Stimulated activated memory B cell treated with anti-CD40 and anti-IgM and Interleukin-4, amounts not matched to agents 10 μg/mL and 1 μg/mL and 100 μg/mL, for 72 hours (primary cell): ENCODE data around the gene OLAH.
"Not testable (repeated sequence)": the region's sequence is repeated elsewhere in the genome, so short reads cannot be mapped to it uniquely, and the experiment has no call there.

Experiments used
- ATAC-seq: fragments of 150-1000 bp; cut with Tn5 transposase; 2 replicates; pipeline ENCODE4 v1.10.0; 2021
- H3K27ac Mint-ChIP-seq: one replicate; pipeline ENCODE4 v1.8.0; 2022; ENCODE audit warnings: mild to moderate bottlenecking, mixed read lengths
- H3K27me3 Mint-ChIP-seq: one replicate; pipeline ENCODE4 v1.8.0; 2022; ENCODE audit warnings: mixed read lengths
- H3K36me3 Mint-ChIP-seq: one replicate; pipeline ENCODE4 v1.8.0; 2022; ENCODE audit warnings: mixed read lengths
- H3K4me1 Mint-ChIP-seq: one replicate; pipeline ENCODE4 v1.8.0; 2022; ENCODE audit warnings: mixed read lengths
- H3K4me3 Mint-ChIP-seq: one replicate; pipeline ENCODE4 v1.8.0; 2022; ENCODE audit warnings: mild to moderate bottlenecking, moderate library complexity, mixed read lengths
- H3K9me3 Mint-ChIP-seq: one replicate; pipeline ENCODE4 v1.8.0; 2022; ENCODE audit warnings: mixed read lengths

Gene OLAH

DNA sequence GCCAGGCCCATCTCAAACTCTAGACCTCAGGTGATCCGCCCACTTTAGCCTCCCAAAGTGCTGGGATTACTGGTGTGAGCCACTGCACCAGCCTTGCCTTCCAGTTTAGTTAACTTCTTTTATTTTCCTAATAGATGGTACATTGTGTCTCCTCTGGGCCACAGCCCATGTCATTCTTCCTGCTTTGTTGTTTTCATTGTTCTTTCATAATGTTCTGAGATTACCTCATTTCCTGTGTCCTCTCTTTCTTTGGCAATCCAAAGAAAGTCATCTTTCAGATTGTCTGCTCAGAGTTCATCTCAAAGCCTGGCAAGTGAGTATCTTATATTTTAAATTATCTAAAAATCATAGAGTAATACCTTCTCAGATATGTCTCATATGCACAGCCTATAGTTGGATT, at the start of gene OLAH:
OLAH (plus strand) TSS at position 270 of the 400 bp plus-strand sequence. CDS start 3,346 bp downstream, outside the sequence.
- Mint-ChIP-seq H3K27me3 (no peaks in the 10 kb centered on the region), H3K36me3 (no peaks in the 10 kb centered on the region), H3K4me1 (no peaks in the 10 kb centered on the region), H3K4me3 (no peak within 1 kb of the TSS), H3K9me3 (peaks cover 3% of the 10 kb centered on the region), H3K27ac (no peak within 1 kb of the TSS)
- no peak for ATAC-seq

GRCh38 chr10:14995964-14996565, 47.7 kb upstream of the OLAH start:
- peak; percentile 39 for ATAC-seq
- Mint-ChIP-seq H3K4me3 (no peak overlapping the region), H3K9me3 (peaks cover 3% of the 10 kb centered on the region), H3K27ac (no peak overlapping the region), H3K27me3 (peaks cover 17% of the 10 kb centered on the region), H3K4me1 (peaks cover 12% of the 10 kb centered on the region), H3K36me3 (no peaks in the 10 kb centered on the region)

DNA sequence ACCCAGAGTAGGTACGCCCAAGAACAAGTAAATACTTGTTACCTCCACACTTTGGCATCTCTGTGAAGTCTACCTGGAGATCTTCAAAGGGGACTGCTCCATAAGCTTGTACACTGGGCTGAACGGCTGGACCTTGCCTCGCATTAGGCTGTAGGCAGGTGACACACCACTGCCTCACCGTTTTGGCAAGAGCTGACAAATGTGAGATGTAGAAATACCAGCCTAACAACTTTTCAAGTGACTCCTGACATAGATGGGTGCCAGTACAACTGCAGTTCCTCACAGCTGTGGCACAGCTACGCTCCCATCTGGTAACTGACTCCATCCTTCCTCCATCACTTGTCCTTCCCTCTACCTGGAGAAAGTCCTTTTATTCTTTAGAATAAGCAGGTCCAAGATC, 30.2 kb upstream of the OLAH start:
- not testable (repeated sequence) for H3K27ac Mint-ChIP-seq, H3K9me3 Mint-ChIP-seq, H3K36me3 Mint-ChIP-seq, ATAC-seq, H3K4me3 Mint-ChIP-seq, H3K4me1 Mint-ChIP-seq
- peaks cover 24% of the 10 kb centered on the region for H3K27me3 Mint-ChIP-seq

DNA sequence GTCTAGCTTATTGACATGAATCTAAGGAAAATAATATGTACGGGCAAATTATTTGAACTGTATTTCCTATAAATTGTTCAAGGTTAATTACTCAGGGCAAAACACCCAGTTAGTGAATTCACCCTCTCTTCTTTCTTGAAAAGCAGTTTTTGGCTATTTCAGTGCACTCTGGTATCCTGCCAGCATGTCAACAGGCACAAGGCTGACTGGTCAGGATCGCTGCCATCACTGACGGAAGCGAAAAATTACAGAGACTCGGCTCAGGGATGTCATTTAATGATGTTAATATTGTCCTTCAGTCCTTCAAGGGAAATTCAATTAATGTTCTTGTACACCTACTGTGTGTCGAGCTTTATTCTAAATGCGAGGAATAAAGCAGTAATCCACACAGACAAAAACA, 28.3 kb upstream of the OLAH start:
- Mint-ChIP-seq H3K27ac (no peak overlapping the region), H3K9me3 (no peaks in the 10 kb centered on the region), H3K4me1 (no peaks in the 10 kb centered on the region), H3K27me3 (peaks cover 24% of the 10 kb centered on the region), H3K36me3 (no peaks in the 10 kb centered on the region), H3K4me3 (no peak overlapping the region)
- no peak for ATAC-seq

GRCh38 chr10:15020966-15021365, 22.8 kb upstream of the OLAH start:
- not testable (repeated sequence) for H3K4me3 Mint-ChIP-seq, H3K27ac Mint-ChIP-seq, H3K9me3 Mint-ChIP-seq, ATAC-seq, H3K36me3 Mint-ChIP-seq, H3K4me1 Mint-ChIP-seq
- peaks cover 11% of the 10 kb centered on the region for H3K27me3 Mint-ChIP-seq

- H3K27me3 Mint-ChIP-seq, H3K27ac Mint-ChIP-seq, H3K36me3 Mint-ChIP-seq, H3K9me3 Mint-ChIP-seq, H3K4me3 Mint-ChIP-seq, H3K4me1 Mint-ChIP-seq, ATAC-seq: not testable (repeated sequence)
Observed at GRCh38 chr10:15023079-15023478, 20.7 kb upstream of the OLAH start.

DNA sequence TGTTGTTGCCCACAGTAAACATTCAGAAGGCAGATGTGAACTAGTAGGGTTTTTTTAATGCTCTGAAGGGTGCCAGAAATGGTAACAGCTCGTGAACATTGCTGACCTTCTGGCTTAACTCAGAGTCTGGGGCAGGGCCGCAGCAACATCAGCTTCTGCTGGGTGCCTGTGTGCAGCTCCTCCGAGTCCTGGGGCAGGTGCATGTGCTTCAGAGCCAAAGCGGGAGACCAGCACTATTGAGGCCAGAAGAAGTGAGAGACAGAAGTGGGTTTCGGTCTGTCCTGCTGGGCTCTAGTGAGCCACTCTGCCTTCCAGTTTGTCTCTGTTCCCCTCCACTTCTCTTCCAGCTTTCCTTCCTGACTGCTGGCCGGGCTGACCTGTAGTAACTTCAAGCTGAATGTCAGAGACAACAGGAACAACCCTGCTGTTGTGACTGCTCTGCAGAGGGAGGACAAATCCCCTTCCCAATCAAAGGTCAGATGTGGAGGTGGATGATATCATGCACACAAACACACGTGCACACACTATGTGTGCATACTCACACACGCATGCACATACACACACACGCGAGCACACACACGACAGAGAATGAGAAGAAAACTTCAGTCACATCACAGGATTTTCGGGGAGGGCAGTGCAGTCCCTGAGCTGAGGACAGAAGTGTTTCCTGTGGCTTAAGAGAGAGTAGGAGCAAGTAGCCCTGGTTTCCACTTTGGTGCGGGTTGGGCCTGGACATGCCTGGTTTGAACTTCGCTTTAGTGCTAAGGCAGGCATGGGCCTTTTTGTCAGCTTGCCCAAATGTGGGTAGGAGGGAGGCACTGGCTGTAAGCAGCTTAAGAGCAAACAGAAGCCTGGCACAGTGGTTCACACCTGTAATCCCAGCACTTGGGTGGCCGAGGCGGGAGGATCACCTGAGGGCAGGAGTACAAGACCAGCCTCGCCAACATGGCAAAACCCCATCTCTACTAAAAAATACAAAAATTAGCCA, 19.4 kb upstream of the OLAH start:
- H3K27me3 Mint-ChIP-seq, ATAC-seq, H3K4me3 Mint-ChIP-seq, H3K9me3 Mint-ChIP-seq, H3K36me3 Mint-ChIP-seq, H3K4me1 Mint-ChIP-seq, H3K27ac Mint-ChIP-seq: not testable (repeated sequence)

DNA sequence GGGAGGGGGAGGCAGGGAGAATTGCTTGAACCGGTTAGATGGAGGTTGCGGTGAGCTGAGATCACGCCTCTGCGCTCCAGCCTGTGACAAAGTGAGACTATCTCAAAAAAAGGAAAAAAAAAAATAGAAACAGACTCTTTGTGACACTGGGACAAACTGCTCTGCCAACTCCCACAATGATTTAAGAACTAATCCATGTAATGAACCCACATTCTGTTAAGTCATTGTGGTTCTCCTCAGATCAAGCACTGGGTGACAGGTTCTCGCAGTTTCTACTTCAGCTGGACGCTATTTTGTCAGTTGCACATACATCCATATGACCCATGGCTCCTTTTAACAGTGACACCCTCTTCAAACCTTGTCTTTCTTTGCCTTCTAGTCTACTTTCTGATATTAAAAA, 18.7 kb upstream of the OLAH start:
- not testable (repeated sequence) for ATAC-seq, H3K36me3 Mint-ChIP-seq, H3K9me3 Mint-ChIP-seq, H3K27ac Mint-ChIP-seq, H3K4me1 Mint-ChIP-seq, H3K4me3 Mint-ChIP-seq, H3K27me3 Mint-ChIP-seq

GRCh38 chr10:15027741-15028140, 16.0 kb upstream of the OLAH start:
- no peak for ATAC-seq
- Mint-ChIP-seq H3K9me3 (no peaks in the 10 kb centered on the region), H3K27ac (no peak overlapping the region), H3K4me1 (no peaks in the 10 kb centered on the region), H3K27me3 (peaks cover 6% of the 10 kb centered on the region), H3K4me3 (no peak overlapping the region), H3K36me3 (no peaks in the 10 kb centered on the region)

GRCh38 chr10:15035385-15036301, 8.1 kb upstream of the OLAH start:
- Mint-ChIP-seq H3K36me3 (no peaks in the 10 kb centered on the region), H3K4me3 (no peak overlapping the region), H3K4me1 (peaks cover 9% of the 10 kb centered on the region), H3K27me3 (peaks cover 18% of the 10 kb centered on the region), H3K9me3 (peaks cover 2% of the 10 kb centered on the region), H3K27ac (no peak overlapping the region)
- ATAC-seq = no peak

DNA sequence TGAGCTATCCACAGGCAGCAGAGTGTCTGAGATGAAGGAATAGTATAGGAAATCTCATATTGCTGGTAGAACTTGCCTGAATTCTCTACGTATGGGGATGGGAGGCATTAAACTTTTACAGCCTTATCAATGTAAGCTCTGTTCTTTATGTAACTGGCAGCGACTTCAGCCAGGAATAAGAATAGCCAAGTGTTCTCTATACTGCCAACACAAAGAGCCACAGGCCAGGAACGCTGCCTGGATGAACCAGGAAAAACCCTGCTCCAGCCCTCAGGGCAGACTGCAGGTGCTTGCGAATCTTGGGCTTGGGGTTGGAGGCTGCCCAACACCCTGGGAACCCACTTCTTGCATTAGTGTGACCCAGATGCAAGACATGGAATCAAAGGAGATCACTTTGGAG, 6.1 kb upstream of the OLAH start:
- no peak overlapping the region for H3K27ac Mint-ChIP-seq
- no peak for ATAC-seq
- H3K36me3 Mint-ChIP-seq = no peaks in the 10 kb centered on the region
- peaks cover 18% of the 10 kb centered on the region for H3K27me3 Mint-ChIP-seq
- no peak overlapping the region for H3K4me3 Mint-ChIP-seq
- H3K9me3 Mint-ChIP-seq = peaks cover 2% of the 10 kb centered on the region
- peaks cover 9% of the 10 kb centered on the region for H3K4me1 Mint-ChIP-seq

- no peak overlapping the region for H3K27ac Mint-ChIP-seq
- peaks cover 2% of the 10 kb centered on the region for H3K9me3 Mint-ChIP-seq
- peaks cover 9% of the 10 kb centered on the region for H3K4me1 Mint-ChIP-seq
- H3K36me3 Mint-ChIP-seq = no peaks in the 10 kb centered on the region
- H3K4me3 Mint-ChIP-seq = no peak overlapping the region
- H3K27me3 Mint-ChIP-seq = peaks cover 18% of the 10 kb centered on the region
- no peak for ATAC-seq
Observed at GRCh38 chr10:15038416-15038815, 5.3 kb upstream of the OLAH start.

GRCh38 chr10:15045380-15045779, 1.6 kb downstream of the OLAH start:
- Mint-ChIP-seq H3K27me3 (no peaks in the 10 kb centered on the region), H3K36me3 (no peaks in the 10 kb centered on the region), H3K27ac (no peak overlapping the region), H3K4me3 (no peak overlapping the region), H3K4me1 (no peaks in the 10 kb centered on the region), H3K9me3 (peaks cover 3% of the 10 kb centered on the region)
- ATAC-seq = peak; percentile 47

DNA sequence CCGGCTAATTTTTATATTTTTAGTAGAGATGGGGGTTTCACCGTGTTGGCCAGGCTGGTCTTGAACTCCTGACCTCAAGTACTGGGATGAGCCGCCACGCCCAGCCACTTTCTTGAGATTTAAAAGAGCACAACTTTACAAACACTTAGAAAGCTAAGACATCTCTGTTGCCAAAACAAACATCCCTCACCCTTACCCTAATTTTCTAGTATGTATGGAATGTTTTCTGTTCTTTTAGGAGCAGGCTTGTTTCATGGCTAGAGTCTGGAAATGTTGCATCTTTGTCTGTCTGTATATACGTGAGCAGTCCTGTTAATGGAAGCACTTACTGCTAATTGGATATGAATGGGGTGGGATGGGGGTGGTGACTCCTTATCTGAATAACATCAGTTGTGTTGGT, 2.9 kb downstream of the OLAH start:
- Mint-ChIP-seq H3K4me3 (no peak overlapping the region), H3K27me3 (no peaks in the 10 kb centered on the region), H3K27ac (no peak overlapping the region), H3K9me3 (peaks cover 3% of the 10 kb centered on the region), H3K4me1 (no peaks in the 10 kb centered on the region), H3K36me3 (no peaks in the 10 kb centered on the region)
- no peak for ATAC-seq

GRCh38 chr10:15049533-15049932, 5.8 kb downstream of the OLAH start:
- no peaks in the 10 kb centered on the region for H3K4me1 Mint-ChIP-seq
- H3K27ac Mint-ChIP-seq = no peak overlapping the region
- H3K9me3 Mint-ChIP-seq = no peaks in the 10 kb centered on the region
- no peaks in the 10 kb centered on the region for H3K36me3 Mint-ChIP-seq
- H3K27me3 Mint-ChIP-seq = no peaks in the 10 kb centered on the region
- H3K4me3 Mint-ChIP-seq = no peak overlapping the region
- ATAC-seq = no peak
